HepG2 (cell line): ENCODE results near the gene TECTA. TPM values are rescaled to one million over a fixed set of nuclear protein-coding genes. Genes with fewer than 3 reads are reported as not detected.

Source experiments
- ATAC-seq: fragments of 200-7000 bp; cut with Tn5 transposase; 3 replicates; pipeline ENCODE4 v1.9.1; 2020; ENCODE audit warnings: mild to moderate bottlenecking, moderate library complexity
- BruUV-seq: library from RNA; stranded (reverse); fragments of 400-500 nt; replicated peaks from 2 replicates; lab custom pipeline; 2021; lab: Mats Ljungman, UMichigan
- CTCF ChIA-PET: fragments of 300-600 bp; formaldehyde crosslinking; extraction: SDS; loops from one replicate; lab custom pipeline; 2021; ENCODE audit warnings: low total read pairs, inconsistent platforms, low intra/inter-chr PET ratio; lab: Yijun Ruan, JAX
- POLR2A ChIA-PET: fragments of 350-600 bp; sonication (Branson Sonifier 250); formaldehyde crosslinking; loops from one replicate; lab custom pipeline; 2020; ENCODE audit warnings: antibody characterized with exemption, inconsistent platforms; lab: Yijun Ruan, JAX
- DNase-seq: peaks from one replicate; pipeline ENCODE4 v3.0.0-alpha.2; 2015; ENCODE audit warnings: low spot score
- FAIRE-seq: peaks from 3 replicates; lab custom pipeline; 2011; peaks lifted over from hg19 to GRCh38; lab: Jason Lieb, UNC
- H2AFZ ChIP-seq: one replicate; pipeline ENCODE4 v1.6.1; 2011; ENCODE audit warnings: low read length, inconsistent platforms
- H3K27ac ChIP-seq: fragments of 300-600 bp; 3 replicates; pipeline ENCODE4 v1.8.0; 2011; ENCODE audit warnings: mixed run types, mild to moderate bottlenecking, mixed read lengths, low read length, inconsistent platforms; ENCODE audit not compliant: insufficient read depth; ENCODE audit errors: extremely low read length
- H3K27me3 ChIP-seq, 2 experiments: fragments of 200-600 bp in 1 of 2; 2 replicates in 1 of 2; 3 replicates in 1 of 2; pipeline versions ENCODE4 v1.6.0 to v1.8.0; 2011; ENCODE audit warnings: low read length in 2 of 2, mild to moderate bottlenecking in 2 of 2, moderate library complexity in 2 of 2, inconsistent platforms in 1 of 2; ENCODE audit not compliant: insufficient read depth in 2 of 2, control insufficient read depth in 1 of 2
- H3K36me3 ChIP-seq, 2 experiments: fragments of 200-600 bp in 1 of 2; replicated peaks in 1 of 2; 2 replicates in 1 of 2; 3 replicates in 1 of 2; pipeline versions ENCODE4 v1.5.1 to v1.8.0; 2011; ENCODE audit warnings: low read length in 2 of 2, inconsistent platforms in 1 of 2; ENCODE audit not compliant: insufficient read depth in 2 of 2, control insufficient read depth in 1 of 2
- H3K4me1 ChIP-seq: 2 replicates; pipeline ENCODE4 v1.5.1; 2012; ENCODE audit warnings: low read length, inconsistent platforms; ENCODE audit not compliant: insufficient read depth
- H3K4me2 ChIP-seq: 2 replicates; pipeline ENCODE4 v1.6.0; 2011; ENCODE audit warnings: low read depth, low read length, inconsistent platforms
- H3K4me3 ChIP-seq, 3 experiments: fragments of 200-600 bp in 1 of 3; sonication (generic), shearing (Covaris generic) in 1 of 3; replicated peaks in 1 of 3; 2 replicates each; pipeline ENCODE4 v1.5.1; 2011 to 2016; ENCODE audit warnings: low read length in 3 of 3, inconsistent platforms in 2 of 3, low read depth in 2 of 3, mild to moderate bottlenecking in 2 of 3, control low read depth in 1 of 3, mixed read lengths in 1 of 3; ENCODE audit not compliant: insufficient read depth in 1 of 3
- H3K79me2 ChIP-seq: one replicate; pipeline ENCODE4 v1.6.1; 2011; ENCODE audit warnings: low read length, inconsistent platforms; ENCODE audit not compliant: insufficient read depth
- H3K9ac ChIP-seq: 2 replicates; pipeline ENCODE4 v1.6.0; 2011; ENCODE audit warnings: mild to moderate bottlenecking, low read depth, low read length, inconsistent platforms; ENCODE audit not compliant: insufficient read depth
- H3K9me3 ChIP-seq: 2 replicates; pipeline ENCODE4 v1.5.1; 2012; ENCODE audit warnings: mild to moderate bottlenecking, low read length
- H4K20me1 ChIP-seq: 2 replicates; pipeline ENCODE4 v1.6.0; 2011; ENCODE audit warnings: inconsistent platforms, mild to moderate bottlenecking, low read length, moderate library complexity; ENCODE audit not compliant: insufficient read depth
- AGO2 ChIP-seq: fragments of 200-400 bp; formaldehyde crosslinking; optimal IDR thresholded peaks from 2 replicates; pipeline ENCODE3; 2017; ENCODE audit warnings: mild to moderate bottlenecking, low read depth, low read length, moderate library complexity
- ARNT ChIP-seq: fragments of 450-650 bp; IDR thresholded peaks from 2 replicates; pipeline ENCODE4 v1.6.1; 2017
- EHMT2 ChIP-seq: fragments of 200-600 bp; sonication (generic); IDR thresholded peaks from 2 replicates; pipeline ENCODE4 v1.7.0; 2017; ENCODE audit warnings: antibody characterized with exemption, low read depth, low read length, borderline replicate concordance
- GATAD1 ChIP-seq: IDR thresholded peaks from 2 replicates; pipeline ENCODE4 v1.6.1; 2016; ENCODE audit warnings: missing genetic modification reagents, missing compliant biosample characterization
- MAFG ChIP-seq: sonication (generic); formaldehyde crosslinking; IDR thresholded peaks from 2 replicates; pipeline ENCODE4 v1.5.1; 2020; ENCODE audit warnings: mild to moderate bottlenecking, missing genetic modification reagents
- PCBP1 ChIP-seq: fragments of 200-400 bp; formaldehyde crosslinking; IDR thresholded peaks from 2 replicates; pipeline ENCODE4 v1.6.1; 2017; ENCODE audit warnings: mild to moderate bottlenecking, low read depth, low read length, borderline replicate concordance
- PCBP2 ChIP-seq: fragments of 200-400 bp; formaldehyde crosslinking; optimal IDR thresholded peaks from 2 replicates; pipeline ENCODE3; 2018; ENCODE audit warnings: low read length, low read depth; ENCODE audit not compliant: poor library complexity, severe bottlenecking
- SMARCC2 ChIP-seq: fragments of 450-650 bp; IDR thresholded peaks from 2 replicates; pipeline ENCODE4 v1.6.1; 2017; ENCODE audit warnings: antibody characterized with exemption, mild to moderate bottlenecking
- ZFP36L2 ChIP-seq: sonication (generic); formaldehyde crosslinking; IDR thresholded peaks from 2 replicates; pipeline ENCODE4 v1.4.0; 2020; ENCODE audit warnings: missing genetic modification reagents
- ZNF232 ChIP-seq: sonication (generic); formaldehyde crosslinking; IDR thresholded peaks from 2 replicates; pipeline ENCODE4 v1.4.0; 2020; ENCODE audit warnings: missing genetic modification reagents, borderline replicate concordance
- ZNF34 ChIP-seq: sonication (generic); formaldehyde crosslinking; IDR thresholded peaks from 2 replicates; pipeline ENCODE4 v1.4.0; 2020; ENCODE audit warnings: mild to moderate bottlenecking, missing genetic modification reagents, borderline replicate concordance
- ZNF501 ChIP-seq: sonication (generic); formaldehyde crosslinking; IDR thresholded peaks from 2 replicates; pipeline ENCODE4 v1.5.1; 2020; ENCODE audit warnings: mild to moderate bottlenecking, moderate library complexity, missing genetic modification reagents
- ZNF550 ChIP-seq: sonication (generic); formaldehyde crosslinking; IDR thresholded peaks from 2 replicates; pipeline ENCODE4 v1.4.0; 2020; ENCODE audit warnings: mild to moderate bottlenecking, missing genetic modification reagents, borderline replicate concordance
- ZNF569 ChIP-seq: sonication (generic); formaldehyde crosslinking; IDR thresholded peaks from 2 replicates; pipeline ENCODE4 v1.5.0; 2020; ENCODE audit warnings: mild to moderate bottlenecking, missing genetic modification reagents, moderate library complexity, borderline replicate concordance
- WGBS: methylation state at CpG from one replicate; pipeline ENCODE4 v1.1.6; 2017; ENCODE audit warnings: low lambda C conversion rate; 5-methylcytosine and 5-hydroxymethylcytosine counted together
- in situ Hi-C: cut with HindIII; loops from 2 replicates; pipeline ENCODE4 v1.10.0; 2017; ENCODE audit warnings: low pct_unique_long_range_greater_than_20kb; ENCODE audit not compliant: extremely low pct_ligation_motif_present
- intact Hi-C: fragments of 100-400 bp; cut with micrococcal nuclease; formaldehyde crosslinking; loops from one replicate; pipeline ENCODE4 v1.10.0; 2022; ENCODE audit not compliant: unreplicated experiment
- polyA plus RNA-seq, 8 experiments: library from polyadenylated mRNA; depleted of rRNA in 3 of 8; stranded (reverse) in 7 of 8; unstranded in 1 of 8; fragments of >200 nt; fragmentation: Illumina TruSeq in 4 of 8; extraction: Trizol in 4 of 8; gene quantifications; 2 replicates each; pipeline versions ENCODE4 v1.2.1 to v1.2.3, GENCODE V29; 2011 to 2016; ENCODE audit warnings: low read depth in 4 of 8, missing spikeins in 1 of 8, mixed read lengths in 1 of 8; ENCODE audit not compliant: insufficient read depth in 1 of 8
- total RNA-seq, 5 experiments: library from RNA; depleted of rRNA; stranded (reverse); fragments of >200 nt; fragmentation: Illumina TruSeq; extraction: Trizol; gene quantifications; 2 replicates each; pipeline ENCODE4 v1.2.3, GENCODE V29; 2016; ENCODE audit warnings: low read depth in 1 of 5
- TF ChIP-seq, protein P1 (sequence below): sonication (generic); formaldehyde crosslinking; IDR thresholded peaks from 2 replicates; pipeline ENCODE4 v1.4.0; 2020; ENCODE audit warnings: missing genetic modification reagents, borderline replicate concordance
- TF ChIP-seq, protein P2 (sequence below): sonication (generic); formaldehyde crosslinking; IDR thresholded peaks from 2 replicates; pipeline ENCODE4 v1.4.0; 2020; ENCODE audit warnings: missing genetic modification reagents
- TF ChIP-seq, protein P3 (sequence below): sonication (generic); formaldehyde crosslinking; IDR thresholded peaks from 2 replicates; pipeline ENCODE4 v1.4.0; 2020; ENCODE audit warnings: missing genetic modification reagents; ENCODE audit errors: not compliant biosample characterization
- TF ChIP-seq, protein P4 (sequence below): sonication (generic); formaldehyde crosslinking; IDR thresholded peaks from 2 replicates; pipeline ENCODE4 v1.5.1; 2020; ENCODE audit warnings: mild to moderate bottlenecking, missing genetic modification reagents, moderate library complexity

The TECTA gene
- total and polyA plus RNA-seq, 2 of the 13 experiments (the other 11 are each of a cell fraction or from before 2014, with no cell fraction given) = 0.04 to 0.17 TPM

DNA sequence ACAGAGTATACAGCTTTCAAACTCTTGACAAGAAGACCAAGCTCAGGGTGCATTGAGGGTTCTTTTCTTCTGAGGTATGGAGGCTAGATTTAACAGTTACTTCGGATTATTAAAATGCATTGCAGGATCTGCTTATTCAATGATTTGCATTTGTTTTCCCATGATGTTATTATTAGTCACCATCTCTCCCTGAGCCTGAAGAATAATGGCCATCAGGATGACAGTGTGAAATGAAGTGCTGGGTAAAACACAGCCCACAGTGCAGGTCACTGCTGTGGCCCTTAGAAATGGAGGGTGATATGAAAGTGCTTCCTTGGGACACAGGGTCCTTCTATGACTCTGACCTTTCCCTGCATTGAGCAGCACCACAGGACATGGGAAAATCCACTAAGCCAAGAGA is 40.0 kb downstream of the TECTA start:
- Histone ChIP-seq H3K4me1 (no peaks in the 10 kb centered on the region), H3K36me3 (no peaks in the 10 kb centered on the region), H3K4me3 (no peak overlapping the region), H3K9me3 (no peaks in the 10 kb centered on the region), H3K27ac (no peak overlapping the region), H3K27me3 (peaks cover 1 to 9% of the 10 kb centered on the region in 2 experiments; a peak in 2 of 5 replicates), H3K79me2 (no peaks in the 10 kb centered on the region), H3K9ac (no peak overlapping the region), H2AFZ (no peak overlapping the region), H3K4me2 (no peak overlapping the region), H4K20me1 (no peaks in the 10 kb centered on the region)
- no TSS peak for BruUV-seq
- in situ Hi-C loops = no loop called here
- FAIRE-seq (no peak), DNase-seq (no peak), ATAC-seq (no peak)
- TF ChIP-seq, protein P1, sequence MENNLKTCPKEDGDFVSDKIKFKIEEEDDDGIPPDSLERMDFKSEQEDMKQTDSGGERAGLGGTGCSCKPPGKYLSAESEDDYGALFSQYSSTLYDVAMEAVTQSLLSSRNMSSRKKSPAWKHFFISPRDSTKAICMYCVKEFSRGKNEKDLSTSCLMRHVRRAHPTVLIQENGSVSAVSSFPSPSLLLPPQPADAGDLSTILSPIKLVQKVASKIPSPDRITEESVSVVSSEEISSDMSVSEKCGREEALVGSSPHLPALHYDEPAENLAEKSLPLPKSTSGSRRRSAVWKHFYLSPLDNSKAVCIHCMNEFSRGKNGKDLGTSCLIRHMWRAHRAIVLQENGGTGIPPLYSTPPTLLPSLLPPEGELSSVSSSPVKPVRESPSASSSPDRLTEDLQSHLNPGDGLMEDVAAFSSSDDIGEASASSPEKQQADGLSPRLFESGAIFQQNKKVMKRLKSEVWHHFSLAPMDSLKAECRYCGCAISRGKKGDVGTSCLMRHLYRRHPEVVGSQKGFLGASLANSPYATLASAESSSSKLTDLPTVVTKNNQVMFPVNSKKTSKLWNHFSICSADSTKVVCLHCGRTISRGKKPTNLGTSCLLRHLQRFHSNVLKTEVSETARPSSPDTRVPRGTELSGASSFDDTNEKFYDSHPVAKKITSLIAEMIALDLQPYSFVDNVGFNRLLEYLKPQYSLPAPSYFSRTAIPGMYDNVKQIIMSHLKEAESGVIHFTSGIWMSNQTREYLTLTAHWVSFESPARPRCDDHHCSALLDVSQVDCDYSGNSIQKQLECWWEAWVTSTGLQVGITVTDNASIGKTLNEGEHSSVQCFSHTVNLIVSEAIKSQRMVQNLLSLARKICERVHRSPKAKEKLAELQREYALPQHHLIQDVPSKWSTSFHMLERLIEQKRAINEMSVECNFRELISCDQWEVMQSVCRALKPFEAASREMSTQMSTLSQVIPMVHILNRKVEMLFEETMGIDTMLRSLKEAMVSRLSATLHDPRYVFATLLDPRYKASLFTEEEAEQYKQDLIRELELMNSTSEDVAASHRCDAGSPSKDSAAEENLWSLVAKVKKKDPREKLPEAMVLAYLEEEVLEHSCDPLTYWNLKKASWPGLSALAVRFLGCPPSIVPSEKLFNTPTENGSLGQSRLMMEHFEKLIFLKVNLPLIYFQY = no peak
- no peak for TF ChIP-seq ZFP36L2 (CRISPR knock-in tag)
- TF ChIP-seq ZNF569 (CRISPR knock-in tag) = no peak
- no peak for TF ChIP-seq ARNT
- TF ChIP-seq AGO2 = no peak
- no peak for TF ChIP-seq ZNF232 (CRISPR knock-in tag)
- TF ChIP-seq ZNF550 (CRISPR knock-in tag) = no peak
- no peak for TF ChIP-seq EHMT2
- no peak for TF ChIP-seq GATAD1 (CRISPR knock-in tag)
- no peak for TF ChIP-seq MAFG
- no peak for TF ChIP-seq PCBP2
- no peak for TF ChIP-seq ZNF501 (CRISPR knock-in tag)
- TF ChIP-seq, protein P2, sequence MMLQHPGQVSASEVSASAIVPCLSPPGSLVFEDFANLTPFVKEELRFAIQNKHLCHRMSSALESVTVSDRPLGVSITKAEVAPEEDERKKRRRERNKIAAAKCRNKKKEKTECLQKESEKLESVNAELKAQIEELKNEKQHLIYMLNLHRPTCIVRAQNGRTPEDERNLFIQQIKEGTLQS (CRISPR knock-in tag) = no peak
- no peak for TF ChIP-seq SMARCC2
- TF ChIP-seq, protein P3, sequence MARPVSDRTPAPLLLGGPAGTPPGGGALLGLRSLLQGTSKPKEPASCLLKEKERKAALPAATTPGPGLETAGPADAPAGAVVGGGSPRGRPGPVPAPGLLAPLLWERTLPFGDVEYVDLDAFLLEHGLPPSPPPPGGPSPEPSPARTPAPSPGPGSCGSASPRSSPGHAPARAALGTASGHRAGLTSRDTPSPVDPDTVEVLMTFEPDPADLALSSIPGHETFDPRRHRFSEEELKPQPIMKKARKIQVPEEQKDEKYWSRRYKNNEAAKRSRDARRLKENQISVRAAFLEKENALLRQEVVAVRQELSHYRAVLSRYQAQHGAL (CRISPR knock-in tag) = no peak
- no peak for TF ChIP-seq ZNF34
- no peak for TF ChIP-seq PCBP1
- TF ChIP-seq, protein P4, sequence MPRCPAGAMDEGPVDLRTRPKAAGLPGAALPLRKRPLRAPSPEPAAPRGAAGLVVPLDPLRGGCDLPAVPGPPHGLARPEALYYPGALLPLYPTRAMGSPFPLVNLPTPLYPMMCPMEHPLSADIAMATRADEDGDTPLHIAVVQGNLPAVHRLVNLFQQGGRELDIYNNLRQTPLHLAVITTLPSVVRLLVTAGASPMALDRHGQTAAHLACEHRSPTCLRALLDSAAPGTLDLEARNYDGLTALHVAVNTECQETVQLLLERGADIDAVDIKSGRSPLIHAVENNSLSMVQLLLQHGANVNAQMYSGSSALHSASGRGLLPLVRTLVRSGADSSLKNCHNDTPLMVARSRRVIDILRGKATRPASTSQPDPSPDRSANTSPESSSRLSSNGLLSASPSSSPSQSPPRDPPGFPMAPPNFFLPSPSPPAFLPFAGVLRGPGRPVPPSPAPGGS (CRISPR knock-in tag) = no peak
- intact Hi-C loops = no loop called here
- ChIA-PET POLR2A (no interaction called here), CTCF (no interaction called here)
- WGBS = 4% methylated on average over 1 of the region's 1 CpG
